Measurements from ENCODE around the gene ACTRT2.

ACTRT2 gene

GRCh38 chr1:3001471-3002348, 19.6 kb upstream of the ACTRT2 start:
- TF ChIP-seq POLR2AphosphoS5 (IDR thresholded peaks at IDR 0.05; ENCODE audit: low read depth, low read length) = no peak
- TF ChIP-seq POU2F2 (IDR thresholded peaks at IDR 0.05; ENCODE audit: low read depth, low read length) = no peak
- TF ChIP-seq SPI1 (IDR thresholded peaks at IDR 0.05; ENCODE audit: low read depth, low read length) = no peak
- DNase-seq (ENCODE audit: insufficient read length, low spot score) (no peak), FAIRE-seq (no peak)

DNA sequence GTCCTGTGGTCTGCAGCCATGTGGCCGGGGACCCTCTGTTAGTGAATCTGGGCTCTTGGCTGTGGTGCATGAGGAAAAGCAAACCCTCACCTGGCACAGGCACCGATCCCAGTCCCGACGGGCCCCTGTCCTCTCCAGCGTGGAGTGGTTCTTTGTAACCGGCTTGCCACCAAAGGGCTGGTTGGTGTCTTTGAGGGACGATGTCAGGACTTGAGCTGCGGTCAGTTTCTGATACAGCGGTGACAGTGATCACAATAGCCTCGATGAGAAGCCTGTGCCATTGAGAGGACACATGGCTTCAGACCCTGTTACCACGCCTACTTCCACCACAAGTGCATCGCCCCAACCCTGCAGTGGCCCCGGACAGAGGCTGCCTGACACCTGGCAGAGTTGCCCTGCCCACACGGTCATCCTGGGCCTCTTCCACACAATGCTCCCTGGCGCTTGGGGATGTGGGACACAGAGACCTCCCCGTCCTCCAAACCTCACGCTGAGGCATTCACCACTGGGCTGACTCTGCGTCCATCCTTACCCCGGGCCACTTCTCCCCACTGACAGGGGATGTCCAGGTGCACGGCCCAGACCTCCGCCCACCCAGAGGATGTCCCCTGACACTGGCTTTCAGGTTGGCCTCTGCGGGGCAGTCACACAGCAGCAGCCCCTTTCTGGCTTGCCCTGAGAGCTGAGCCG, 18.8 kb upstream of the ACTRT2 start:
- FAIRE-seq = no peak
- TF ChIP-seq SPI1 (IDR thresholded peaks at IDR 0.05; ENCODE audit: low read depth, low read length) = no peak
- no peak for TF ChIP-seq POU2F2 (IDR thresholded peaks at IDR 0.05; ENCODE audit: low read depth, low read length)
- no peak for TF ChIP-seq POLR2A (IDR thresholded peaks at IDR 0.05; ENCODE audit: low read depth, low read length)
- no peak for TF ChIP-seq TAF1 (IDR thresholded peaks at IDR 0.05; ENCODE audit: low read depth, low read length)
- no peak for DNase-seq (ENCODE audit: insufficient read length, low spot score)

DNA sequence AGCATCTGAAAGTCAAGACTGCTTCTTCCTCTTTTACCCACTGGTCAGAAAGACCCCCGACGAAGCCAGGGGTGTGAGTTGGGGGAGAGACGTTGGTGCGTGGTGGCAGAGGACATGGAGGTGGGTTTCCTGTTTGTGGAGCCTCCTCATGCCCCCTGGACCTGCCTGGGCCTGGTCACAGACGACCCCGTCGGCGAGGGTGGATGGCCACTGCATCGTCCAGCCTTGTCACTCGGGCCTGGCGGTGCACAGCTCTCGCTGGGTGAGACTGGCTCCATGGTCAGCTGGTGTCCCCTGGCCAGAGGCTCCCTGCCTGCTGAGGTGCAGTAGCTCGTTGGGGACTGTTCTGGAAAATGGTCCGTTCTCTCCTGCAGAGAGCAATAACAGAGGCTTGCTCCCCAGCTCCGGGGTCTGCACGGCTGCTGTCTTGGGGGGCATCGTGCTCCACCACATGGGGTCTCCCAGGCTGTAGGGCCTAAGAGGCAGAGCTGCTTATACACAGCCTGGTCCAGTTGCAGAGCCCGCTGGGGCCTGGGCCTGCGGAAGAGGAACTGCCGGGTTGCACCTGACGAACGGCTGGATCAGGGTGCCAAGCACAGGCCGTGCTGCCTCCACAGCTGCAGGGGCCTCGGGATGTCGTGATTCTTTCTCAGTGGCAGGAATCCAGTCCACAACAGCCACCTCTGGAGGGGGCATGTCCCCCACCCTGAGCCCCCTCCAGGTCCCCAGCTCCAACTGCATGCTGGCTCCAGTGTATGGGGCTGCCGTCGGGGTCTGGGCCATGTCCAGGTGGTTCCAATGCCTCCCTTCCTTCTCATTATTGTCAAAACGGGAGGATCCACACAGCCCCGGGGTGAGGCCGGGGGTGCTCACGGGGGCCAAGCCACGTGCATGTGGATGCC, 18.0 kb upstream of the ACTRT2 start:
- TF ChIP-seq POU2F2 (IDR thresholded peaks at IDR 0.05; ENCODE audit: low read depth, low read length) (no peak), TAF1 (IDR thresholded peaks at IDR 0.05; ENCODE audit: low read depth, low read length) (no peak), SPI1 (IDR thresholded peaks at IDR 0.05; ENCODE audit: low read depth, low read length) (no peak), POLR2A (IDR thresholded peaks at IDR 0.05; ENCODE audit: low read depth, low read length) (no peak), PAX5 (IDR thresholded peaks at IDR 0.05; ENCODE audit: insufficient read depth, low read length, severe bottlenecking) (no peak), POLR2AphosphoS5 (IDR thresholded peaks at IDR 0.05; ENCODE audit: low read depth, low read length) (no peak)
- FAIRE-seq = no peak
- no peak for DNase-seq (ENCODE audit: insufficient read length, low spot score)

GRCh38 chr1:3003941-3004270, 17.4 kb upstream of the ACTRT2 start:
- no peak for FAIRE-seq

DNA sequence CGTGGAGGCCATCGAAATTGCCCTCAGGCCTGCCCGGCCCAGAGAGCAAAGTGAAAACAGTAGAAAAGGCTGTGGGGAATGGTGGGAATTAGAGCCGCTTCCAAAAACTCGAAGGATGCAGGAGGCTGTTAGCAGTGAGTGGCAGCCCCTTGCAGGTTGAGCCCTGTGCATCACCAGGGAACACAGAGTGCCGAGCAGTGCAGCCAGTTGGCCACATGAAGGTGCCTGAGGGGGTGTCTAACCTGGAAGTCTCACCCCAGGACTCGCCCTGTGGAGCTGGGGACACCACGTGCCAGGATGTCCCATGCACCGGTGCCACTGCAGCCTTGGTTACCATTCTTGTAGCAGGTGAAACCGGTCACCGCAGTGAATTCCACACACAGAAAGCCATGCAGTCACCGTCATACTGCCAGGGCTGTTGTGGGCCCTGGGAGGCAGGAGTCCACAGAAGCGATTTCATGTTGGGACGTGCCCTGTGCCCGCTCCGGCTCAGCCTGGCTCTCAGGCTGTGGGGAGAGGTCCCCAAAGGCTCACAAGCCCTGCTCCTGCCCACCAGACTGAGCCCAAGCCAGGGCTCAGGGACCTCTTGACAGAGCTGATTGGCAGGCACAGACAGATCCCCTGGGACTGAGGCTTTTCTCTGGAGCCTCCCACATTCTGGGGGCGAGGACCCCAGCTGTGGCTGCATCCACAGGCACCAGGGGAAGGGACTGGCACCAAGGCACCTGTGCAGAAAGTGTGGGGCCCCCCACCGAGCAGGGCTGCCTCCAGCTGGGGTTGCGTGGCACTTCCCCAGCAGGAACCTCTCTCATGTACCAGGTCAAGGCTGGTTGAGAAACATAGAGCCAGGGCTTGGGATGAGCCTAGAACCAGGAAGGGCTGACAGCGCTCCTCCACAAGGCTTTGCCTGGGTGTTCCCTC, 16.7 kb upstream of the ACTRT2 start:
- FAIRE-seq (no peak), DNase-seq (ENCODE audit: insufficient read length, low spot score) (no peak)
- no peak for TF ChIP-seq SPI1 (IDR thresholded peaks at IDR 0.05; ENCODE audit: low read depth, low read length)
- no peak for TF ChIP-seq POU2F2 (IDR thresholded peaks at IDR 0.05; ENCODE audit: low read depth, low read length)
- no peak for TF ChIP-seq TAF1 (IDR thresholded peaks at IDR 0.05; ENCODE audit: low read depth, low read length)
- TF ChIP-seq PAX5 (IDR thresholded peaks at IDR 0.05; ENCODE audit: insufficient read depth, low read length, severe bottlenecking) = no peak
- no peak for TF ChIP-seq POLR2A (IDR thresholded peaks at IDR 0.05; ENCODE audit: low read depth, low read length)
- no peak for TF ChIP-seq POLR2AphosphoS5 (IDR thresholded peaks at IDR 0.05; ENCODE audit: low read depth, low read length)

More at GRCh38 chr1:3003941-3004270, 17.4 kb upstream of the ACTRT2 start:
- TF ChIP-seq POU2F2 (IDR thresholded peaks at IDR 0.05; ENCODE audit: low read depth, low read length) (no peak), POLR2AphosphoS5 (IDR thresholded peaks at IDR 0.05; ENCODE audit: low read depth, low read length) (no peak), POLR2A (IDR thresholded peaks at IDR 0.05; ENCODE audit: low read depth, low read length) (no peak), SPI1 (IDR thresholded peaks at IDR 0.05; ENCODE audit: low read depth, low read length) (no peak), PAX5 (IDR thresholded peaks at IDR 0.05; ENCODE audit: insufficient read depth, low read length, severe bottlenecking) (no peak), TAF1 (IDR thresholded peaks at IDR 0.05; ENCODE audit: low read depth, low read length) (no peak)
- DNase-seq (ENCODE audit: insufficient read length, low spot score) = no peak

GRCh38 chr1:3005771-3006170, 15.5 kb upstream of the ACTRT2 start:
- DNase-seq (ENCODE audit: insufficient read length, low spot score) (no peak), FAIRE-seq (no peak)
- TF ChIP-seq PAX5 (IDR thresholded peaks at IDR 0.05; ENCODE audit: insufficient read depth, low read length, severe bottlenecking) (no peak), POLR2AphosphoS5 (IDR thresholded peaks at IDR 0.05; ENCODE audit: low read depth, low read length) (no peak), SPI1 (IDR thresholded peaks at IDR 0.05; ENCODE audit: low read depth, low read length) (no peak), TAF1 (IDR thresholded peaks at IDR 0.05; ENCODE audit: low read depth, low read length) (no peak), POLR2A (IDR thresholded peaks at IDR 0.05; ENCODE audit: low read depth, low read length) (no peak)

- FAIRE-seq (no peak), DNase-seq (ENCODE audit: insufficient read length, low spot score) (no peak)
- TF ChIP-seq TAF1 (IDR thresholded peaks at IDR 0.05; ENCODE audit: low read depth, low read length) = no peak
- TF ChIP-seq POLR2A (IDR thresholded peaks at IDR 0.05; ENCODE audit: low read depth, low read length) = no peak
- TF ChIP-seq POU2F2 (IDR thresholded peaks at IDR 0.05; ENCODE audit: low read depth, low read length) = no peak
- TF ChIP-seq SPI1 (IDR thresholded peaks at IDR 0.05; ENCODE audit: low read depth, low read length) = no peak
- TF ChIP-seq PAX5 (IDR thresholded peaks at IDR 0.05; ENCODE audit: insufficient read depth, low read length, severe bottlenecking) = no peak
- no peak for TF ChIP-seq POLR2AphosphoS5 (IDR thresholded peaks at IDR 0.05; ENCODE audit: low read depth, low read length)
Observed at GRCh38 chr1:3007298-3008147, 13.7 kb upstream of the ACTRT2 start.

- no peak for TF ChIP-seq TAF1 (IDR thresholded peaks at IDR 0.05; ENCODE audit: low read depth, low read length)
- TF ChIP-seq POU2F2 (IDR thresholded peaks at IDR 0.05; ENCODE audit: low read depth, low read length) = no peak
- no peak for TF ChIP-seq POLR2AphosphoS5 (IDR thresholded peaks at IDR 0.05; ENCODE audit: low read depth, low read length)
- TF ChIP-seq POLR2A (IDR thresholded peaks at IDR 0.05; ENCODE audit: low read depth, low read length) = no peak
- no peak for TF ChIP-seq SPI1 (IDR thresholded peaks at IDR 0.05; ENCODE audit: low read depth, low read length)
- no peak for TF ChIP-seq PAX5 (IDR thresholded peaks at IDR 0.05; ENCODE audit: insufficient read depth, low read length, severe bottlenecking)
- no peak for DNase-seq (ENCODE audit: insufficient read length, low spot score)
- no peak for FAIRE-seq
Observed at GRCh38 chr1:3009021-3009420, 12.2 kb upstream of the ACTRT2 start.
